Activated CD4-positive, alpha-beta T cell treated with anti-CD3 and anti-CD28 coated beads for 36 hours (primary cell): Measurements from ENCODE around the gene ZNF618. TPM values are rescaled to one million over a fixed set of nuclear protein-coding genes. Genes with fewer than 3 reads are reported as not detected.

ENCODE experiments used
- ATAC-seq: fragments of 200-7000 bp; cut with Tn5 transposase; one replicate; pipeline ENCODE4 v1.10.0; 2021; ENCODE audit warnings: mild to moderate bottlenecking, moderate library complexity
- CTCF ChIA-PET: fragments of 350-600 bp; sonication (Branson Sonifier 250); formaldehyde crosslinking; loops from one replicate; lab custom pipeline; 2021; ENCODE audit warnings: antibody characterized with exemption; lab: Charles Lee
- POLR2A ChIA-PET: fragments of 350-600 bp; sonication (Branson Sonifier 250); formaldehyde crosslinking; loops from one replicate; lab custom pipeline; 2021; ENCODE audit warnings: antibody characterized with exemption, inconsistent platforms; lab: Charles Lee
- DNase-seq: peaks from one replicate; pipeline ENCODE4 v3.0.0-alpha.2; 2020
- H3K27ac Mint-ChIP-seq: one replicate; pipeline ENCODE4 v1.8.0; 2021; ENCODE audit warnings: mixed read lengths
- H3K27me3 Mint-ChIP-seq: one replicate; pipeline ENCODE4 v1.8.0; 2021; ENCODE audit warnings: mixed read lengths
- H3K36me3 Mint-ChIP-seq: one replicate; pipeline ENCODE4 v1.8.0; 2021; ENCODE audit warnings: low read depth, mixed read lengths
- H3K4me1 Mint-ChIP-seq: one replicate; pipeline ENCODE4 v1.8.0; 2021; ENCODE audit warnings: mixed read lengths
- H3K4me3 Mint-ChIP-seq: one replicate; pipeline ENCODE4 v1.8.0; 2021; ENCODE audit warnings: mild to moderate bottlenecking, moderate library complexity, mixed read lengths
- H3K9me3 Mint-ChIP-seq: one replicate; pipeline ENCODE4 v1.8.0; 2021; ENCODE audit warnings: low read depth, mixed read lengths
- intact Hi-C, 2 experiments: fragments of 100-400 bp; cut with DNase I in 1 of 2; cut with micrococcal nuclease in 1 of 2; formaldehyde crosslinking; loops; one replicate each; pipeline versions ENCODE4 v1.14.2 to v1.15.1; 2022 to 2024; cut with DNase I, micrococcal nuclease
- total RNA-seq, 2 experiments: library from RNA; stranded (reverse); gene quantifications; one replicate each; pipeline ENCODE4 v1.2.3, GENCODE V29; 2021

Gene ZNF618
- total RNA-seq, 2 experiments from 2014 or later, result 0.11 TPM

- Mint-ChIP-seq H3K9me3 (no peaks in the 10 kb centered on the region), H3K4me3 (no peak overlapping the region), H3K27me3 (no peaks in the 10 kb centered on the region), H3K4me1 (no peaks in the 10 kb centered on the region), H3K27ac (no peak overlapping the region), H3K36me3 (no peaks in the 10 kb centered on the region)
- intact Hi-C loops, result no loop called here
- ATAC-seq (no peak), DNase-seq (no peak)
- ChIA-PET CTCF (no interaction called here), POLR2A (no interaction called here)
Measured at GRCh38 chr9:113896713-113897112, 20.6 kb downstream of the ZNF618 start.

DNA sequence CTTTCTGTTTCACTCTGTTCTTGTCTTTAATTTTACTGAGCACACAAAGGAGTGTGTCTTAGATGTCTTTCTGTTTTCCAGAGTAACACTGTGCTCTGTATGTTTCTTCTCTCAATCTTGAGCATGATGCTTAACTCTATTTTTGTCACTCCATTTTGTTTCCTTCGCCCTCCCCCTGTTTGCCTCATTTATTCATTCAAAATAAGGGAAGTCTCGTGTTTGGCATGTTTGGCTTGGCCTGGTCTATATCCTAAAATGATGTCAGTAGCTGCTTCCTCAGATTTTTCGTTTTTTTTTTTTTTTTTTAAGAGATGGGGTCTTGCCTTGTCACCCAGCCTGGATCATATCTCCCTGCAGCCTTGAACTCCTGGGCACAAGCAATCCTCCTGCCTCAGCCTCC, 22.0 kb downstream of the ZNF618 start:
- Mint-ChIP-seq H3K4me1 (no peaks in the 10 kb centered on the region), H3K27ac (no peak overlapping the region), H3K4me3 (no peak overlapping the region), H3K36me3 (no peaks in the 10 kb centered on the region), H3K9me3 (no peaks in the 10 kb centered on the region), H3K27me3 (no peaks in the 10 kb centered on the region)
- DNase-seq (no peak), ATAC-seq (no peak)
- ChIA-PET POLR2A (no interaction called here), CTCF (interaction anchor here (0.7 to 1.2 kb wide), 3 partner anchors 11 to 252 kb away, joined by 3 to 5 read pairs (median 3); no protein-coding TSS in a partner anchor)
- intact Hi-C loops, result no loop called here

DNA sequence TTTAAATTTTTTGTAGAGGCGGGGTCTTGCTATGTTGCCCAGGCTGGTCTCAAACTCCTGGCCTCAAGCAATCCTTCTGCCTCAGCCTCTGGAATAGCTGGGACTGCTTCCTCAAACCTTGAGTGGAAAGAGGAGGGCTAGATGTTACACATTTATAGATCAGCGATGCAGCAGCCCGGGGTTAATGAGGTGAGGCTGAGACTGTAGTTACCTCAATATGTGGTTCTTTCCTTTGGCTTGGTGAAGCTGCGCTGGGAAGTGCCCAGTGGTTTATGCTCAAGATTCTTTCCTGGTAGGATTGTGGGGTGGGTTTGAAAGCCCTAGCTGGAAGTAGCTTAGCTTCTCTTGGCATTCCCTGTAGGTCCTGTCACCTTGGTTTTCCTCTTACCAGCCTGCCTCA, 22.5 kb downstream of the ZNF618 start:
- intact Hi-C loops, result no loop called here
- Mint-ChIP-seq H3K4me1 (no peaks in the 10 kb centered on the region), H3K27me3 (no peaks in the 10 kb centered on the region), H3K4me3 (no peak overlapping the region), H3K27ac (no peak overlapping the region), H3K9me3 (no peaks in the 10 kb centered on the region), H3K36me3 (no peaks in the 10 kb centered on the region)
- no peak for ATAC-seq
- ChIA-PET POLR2A (no interaction called here), CTCF (interaction anchor here (0.7 to 1.0 kb wide), 2 partner anchors 11 to 252 kb away, joined by 3 read pairs; no protein-coding TSS in a partner anchor)
- DNase-seq, result no peak

DNA sequence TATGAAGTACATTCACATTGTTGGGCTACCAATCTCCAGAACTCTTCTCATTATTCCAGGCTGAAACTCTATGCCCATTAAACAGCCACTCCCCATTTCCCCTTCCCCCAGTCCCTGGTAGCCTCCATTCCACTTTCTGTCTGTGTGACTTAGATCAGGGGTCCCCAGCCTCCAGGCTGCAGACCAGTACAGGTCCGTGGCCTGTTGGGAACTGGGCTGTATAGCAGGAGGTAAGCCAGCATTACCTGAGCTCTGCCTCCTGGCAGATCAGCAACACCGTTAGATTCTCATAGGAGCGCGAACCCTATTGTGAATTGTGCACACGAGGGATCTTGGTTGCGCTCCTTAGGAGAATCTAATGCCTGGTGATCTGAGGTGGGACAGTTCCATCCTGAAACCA, 23.1 kb downstream of the ZNF618 start:
- POLR2A ChIA-PET, result no interaction called here
- ATAC-seq (no peak), DNase-seq (no peak)
- H3K27ac Mint-ChIP-seq, result no peak overlapping the region
- intact Hi-C loops, result no loop called here
- H3K36me3 Mint-ChIP-seq, result no peaks in the 10 kb centered on the region
- H3K4me1 Mint-ChIP-seq, result no peaks in the 10 kb centered on the region
- no peaks in the 10 kb centered on the region for H3K9me3 Mint-ChIP-seq
- H3K4me3 Mint-ChIP-seq, result no peak overlapping the region
- CTCF ChIA-PET, result no interaction called here
- no peaks in the 10 kb centered on the region for H3K27me3 Mint-ChIP-seq

DNA sequence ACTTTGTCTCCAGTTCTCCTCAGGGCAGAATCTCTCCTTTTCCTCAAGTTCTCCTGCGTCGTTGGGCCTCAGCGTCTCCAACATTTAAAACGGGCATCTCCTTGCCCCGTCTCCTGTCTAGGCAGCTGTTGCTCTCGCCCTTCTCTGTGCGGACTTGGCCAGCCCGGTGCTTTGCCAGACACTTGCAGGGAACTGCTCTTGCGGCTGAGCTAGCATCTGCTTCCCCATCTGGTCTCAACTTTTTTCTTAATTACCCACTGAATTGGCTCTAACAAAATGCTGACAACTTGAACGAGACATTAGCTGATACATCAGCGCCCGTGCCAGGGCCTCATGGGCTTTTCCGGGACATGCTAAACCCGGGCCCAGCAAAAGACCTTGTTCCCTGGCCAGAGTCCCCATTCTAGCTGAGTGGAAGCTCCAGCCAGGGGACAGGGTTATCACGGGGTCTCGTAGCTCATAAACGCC, 25.1 kb downstream of the ZNF618 start:
- CTCF ChIA-PET, result no interaction called here
- POLR2A ChIA-PET, result no interaction called here
- Mint-ChIP-seq H3K27ac (no peak overlapping the region), H3K9me3 (no peaks in the 10 kb centered on the region), H3K4me3 (no peak overlapping the region), H3K4me1 (no peaks in the 10 kb centered on the region), H3K27me3 (peaks cover 2% of the 10 kb centered on the region), H3K36me3 (no peaks in the 10 kb centered on the region)
- DNase-seq (no peak), ATAC-seq (no peak)
- intact Hi-C loops, result no loop called here

GRCh38 chr9:113903514-113904077, 27.5 kb downstream of the ZNF618 start:
- POLR2A ChIA-PET, result no interaction called here
- Mint-ChIP-seq H3K9me3 (no peaks in the 10 kb centered on the region), H3K4me3 (no peak overlapping the region), H3K4me1 (no peaks in the 10 kb centered on the region), H3K36me3 (no peaks in the 10 kb centered on the region), H3K27ac (no peak overlapping the region), H3K27me3 (peaks cover 2% of the 10 kb centered on the region)
- DNase-seq (no peak), ATAC-seq (no peak)
- intact Hi-C loops, result no loop called here
- CTCF ChIA-PET, result interaction anchor here (0.6 kb wide), 1 partner anchor 110 kb away, joined by 4 read pairs; no protein-coding TSS in a partner anchor

- DNase-seq (no peak), ATAC-seq (no peak)
- CTCF ChIA-PET, result interaction anchor here (0.6 kb wide), 1 partner anchor 73 kb away, joined by 3 read pairs; no protein-coding TSS in a partner anchor
- Mint-ChIP-seq H3K4me1 (no peaks in the 10 kb centered on the region), H3K36me3 (no peaks in the 10 kb centered on the region), H3K27me3 (peaks cover 2% of the 10 kb centered on the region), H3K9me3 (no peaks in the 10 kb centered on the region), H3K27ac (no peak overlapping the region), H3K4me3 (no peak overlapping the region)
- intact Hi-C loops, result no loop called here
- POLR2A ChIA-PET, result no interaction called here
Measured at GRCh38 chr9:113906411-113907110, 30.5 kb downstream of the ZNF618 start.

- no peak for DNase-seq
- ChIA-PET CTCF (no interaction called here), POLR2A (no interaction called here)
- Mint-ChIP-seq H3K36me3 (no peaks in the 10 kb centered on the region), H3K4me3 (no peak overlapping the region), H3K4me1 (no peaks in the 10 kb centered on the region), H3K9me3 (no peaks in the 10 kb centered on the region), H3K27me3 (peaks cover 2% of the 10 kb centered on the region), H3K27ac (no peak overlapping the region)
- intact Hi-C loops, result no loop called here
- ATAC-seq, result no peak
Measured at GRCh38 chr9:113907282-113907681, 31.2 kb downstream of the ZNF618 start.

GRCh38 chr9:113909421-113909820, 33.3 kb downstream of the ZNF618 start:
- intact Hi-C loops, result no loop called here
- CTCF ChIA-PET, result interaction anchor here (0.8 kb wide), 1 partner anchor 11 kb away, joined by 3 read pairs; no protein-coding TSS in a partner anchor
- no peak overlapping the region for H3K4me3 Mint-ChIP-seq
- H3K9me3 Mint-ChIP-seq, result no peaks in the 10 kb centered on the region
- peaks cover 2% of the 10 kb centered on the region for H3K27me3 Mint-ChIP-seq
- H3K36me3 Mint-ChIP-seq, result no peaks in the 10 kb centered on the region
- no peaks in the 10 kb centered on the region for H3K4me1 Mint-ChIP-seq
- ATAC-seq (no peak), DNase-seq (no peak)
- no peak overlapping the region for H3K27ac Mint-ChIP-seq
- POLR2A ChIA-PET, result no interaction called here

GRCh38 chr9:113910036-113910639, 34.0 kb downstream of the ZNF618 start:
- CTCF ChIA-PET, result no interaction called here
- Mint-ChIP-seq H3K4me3 (no peak overlapping the region), H3K27me3 (no peaks in the 10 kb centered on the region), H3K27ac (no peak overlapping the region), H3K36me3 (no peaks in the 10 kb centered on the region), H3K9me3 (no peaks in the 10 kb centered on the region), H3K4me1 (no peaks in the 10 kb centered on the region)
- intact Hi-C loops, result no loop called here
- POLR2A ChIA-PET, result no interaction called here
- ATAC-seq (no peak), DNase-seq (no peak)

DNA sequence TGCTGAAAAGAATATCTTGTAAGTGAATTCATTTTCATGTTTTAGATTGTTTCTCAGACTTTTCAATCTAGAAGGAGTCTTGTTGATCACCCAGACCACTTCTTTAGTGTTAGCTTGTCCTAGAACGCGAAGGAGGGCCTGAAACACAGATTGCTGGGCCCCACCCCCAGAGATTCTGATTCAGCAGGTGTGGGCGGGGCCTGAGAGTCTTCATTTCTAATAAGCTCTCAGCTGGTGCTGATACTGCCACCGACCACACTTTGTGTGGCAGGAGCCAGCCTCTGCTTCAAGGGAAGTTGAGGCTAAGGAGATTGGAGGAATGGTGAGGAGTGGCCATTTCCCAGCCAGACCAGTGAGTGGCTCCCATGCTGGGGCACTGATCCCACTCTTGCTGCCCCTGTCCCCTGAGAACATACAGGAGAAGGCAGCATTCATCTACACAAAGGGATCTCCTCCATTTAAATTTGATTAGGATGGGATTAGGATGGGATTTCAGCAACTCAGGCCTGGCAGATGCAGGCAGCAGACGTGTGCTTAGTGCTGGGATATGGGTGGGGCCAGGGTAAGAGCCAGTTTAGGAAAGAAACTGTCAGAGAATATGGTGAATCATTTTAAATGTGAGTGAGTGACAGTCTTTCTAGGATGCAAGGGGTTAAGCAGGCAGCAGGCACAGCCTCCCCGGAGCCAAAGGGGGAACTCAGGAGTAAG, 35.9 kb downstream of the ZNF618 start:
- no peaks in the 10 kb centered on the region for H3K27me3 Mint-ChIP-seq
- H3K27ac Mint-ChIP-seq, result no peak overlapping the region
- H3K36me3 Mint-ChIP-seq, result no peaks in the 10 kb centered on the region
- no peak overlapping the region for H3K4me3 Mint-ChIP-seq
- no peaks in the 10 kb centered on the region for H3K9me3 Mint-ChIP-seq
- POLR2A ChIA-PET, result no interaction called here
- DNase-seq, result no peak
- H3K4me1 Mint-ChIP-seq, result no peaks in the 10 kb centered on the region
- CTCF ChIA-PET, result interaction anchor here (0.7 kb wide), 1 partner anchor 547 kb away, joined by 3 read pairs; no protein-coding TSS in a partner anchor
- ATAC-seq, result no peak
- intact Hi-C loops, result no loop called here
